Measurements from ENCODE around the gene EOMES. TPM values are rescaled to one million over a fixed set of nuclear protein-coding genes. Genes with fewer than 3 reads are reported as not detected.

EOMES gene
- polyA plus RNA-seq, 1 donor (not counting 4 experiments of a cell fraction or from before 2014, with no cell fraction given), result 1.6 TPM

GRCh38 chr3:27720899-27721716 lies 1.0 kb downstream of the EOMES start:
- peaks cover 19% of the 10 kb centered on the region for H3K4me1 ChIP-seq (ENCODE audit: control insufficient read depth, extremely low read depth, insufficient read depth, low read length)
- FAIRE-seq (no peak), DNase-seq (ENCODE audit: low read depth, low spot score) (no peak)
- no peaks in the 10 kb centered on the region for H3K79me2 ChIP-seq (ENCODE audit: control insufficient read depth, insufficient read depth, low read length)
- TF ChIP-seq CTCF (optimal IDR thresholded peaks at IDR 0.05 in 1 of 3, IDR thresholded peaks at IDR 0.05 in 1 of 3, conservative IDR thresholded peaks at IDR 0.05 in 1 of 3; ENCODE audit: extremely low read depth in 1 of 3, insufficient read depth in 2 of 3, low read length in 3 of 3) (peak in 1 of 3 experiments; percentile 75), EZH2 (IDR thresholded peaks at IDR 0.05; ENCODE audit: low read length) (no peak)
- H3K27ac ChIP-seq (ENCODE audit: control insufficient read depth, insufficient read depth, low read length), result no peak overlapping the region
- no peaks in the 10 kb centered on the region for H4K20me1 ChIP-seq (ENCODE audit: control insufficient read depth, extremely low read depth, insufficient read depth, low read length)
- H3K9ac ChIP-seq (ENCODE audit: control insufficient read depth, extremely low read depth, insufficient read depth, low read length), result peak overlapping the region; percentile 7
- H2AFZ ChIP-seq (ENCODE audit: control insufficient read depth, low read length), result peak overlapping the region; percentile 94
- H3K27me3 ChIP-seq (ENCODE audit: control insufficient read depth, extremely low read depth, insufficient read depth, low read length), result peaks cover 39% of the 10 kb centered on the region
- dilution Hi-C loops (cut with MboI; ENCODE audit: extremely low pct_ligation_motif_present, low sequenced_read_pairs), result no loop called here
- H3K9me3 ChIP-seq (ENCODE audit: control insufficient read depth, low read depth, low read length), result no peaks in the 10 kb centered on the region
- H3K9me1 ChIP-seq (ENCODE audit: control insufficient read depth, extremely low read depth, insufficient read depth, low read length), result no peaks in the 10 kb centered on the region
- H3K4me2 ChIP-seq (ENCODE audit: control insufficient read depth, extremely low read depth, insufficient read depth, low read depth, low read length), result peak overlapping the region; percentile 95
- H3K36me3 ChIP-seq (ENCODE audit: control insufficient read depth in 2 of 2, extremely low read depth in 1 of 2, insufficient read depth in 2 of 2, low read length in 2 of 2), result no peaks in the 10 kb centered on the region
- H3K4me3 ChIP-seq (ENCODE audit: control insufficient read depth in 2 of 3, extremely low read depth in 1 of 3, insufficient read depth in 2 of 3, low read depth in 1 of 3, low read length in 3 of 3), result peak overlapping the region; percentile 52 to 74 (median 73)

GRCh38 chr3:27719314-27720003 lies 2.7 kb downstream of the EOMES start:
- Histone ChIP-seq H2AFZ (ENCODE audit: control insufficient read depth, low read length) (no peak overlapping the region), H3K36me3 (ENCODE audit: control insufficient read depth in 2 of 2, extremely low read depth in 1 of 2, insufficient read depth in 2 of 2, low read length in 2 of 2) (no peaks in the 10 kb centered on the region), H3K4me2 (ENCODE audit: control insufficient read depth, extremely low read depth, insufficient read depth, low read depth, low read length) (no peak overlapping the region), H3K4me3 (ENCODE audit: control insufficient read depth in 2 of 3, extremely low read depth in 1 of 3, insufficient read depth in 2 of 3, low read depth in 1 of 3, low read length in 3 of 3) (no peak overlapping the region), H4K20me1 (ENCODE audit: control insufficient read depth, extremely low read depth, insufficient read depth, low read length) (no peaks in the 10 kb centered on the region), H3K9me1 (ENCODE audit: control insufficient read depth, extremely low read depth, insufficient read depth, low read length) (no peaks in the 10 kb centered on the region), H3K4me1 (ENCODE audit: control insufficient read depth, extremely low read depth, insufficient read depth, low read length) (peaks cover 27% of the 10 kb centered on the region), H3K9me3 (ENCODE audit: control insufficient read depth, low read depth, low read length) (no peaks in the 10 kb centered on the region), H3K27me3 (ENCODE audit: control insufficient read depth, extremely low read depth, insufficient read depth, low read length) (peaks cover 32% of the 10 kb centered on the region), H3K9ac (ENCODE audit: control insufficient read depth, extremely low read depth, insufficient read depth, low read length) (no peak overlapping the region), H3K27ac (ENCODE audit: control insufficient read depth, insufficient read depth, low read length) (no peak overlapping the region), H3K79me2 (ENCODE audit: control insufficient read depth, insufficient read depth, low read length) (no peaks in the 10 kb centered on the region)
- dilution Hi-C loops (cut with MboI; ENCODE audit: extremely low pct_ligation_motif_present, low sequenced_read_pairs), result no loop called here
- FAIRE-seq (no peak), DNase-seq (ENCODE audit: low read depth, low spot score) (no peak)
- TF ChIP-seq EZH2 (IDR thresholded peaks at IDR 0.05; ENCODE audit: low read length), result no peak
- no peak for TF ChIP-seq CTCF (optimal IDR thresholded peaks at IDR 0.05 in 1 of 3, IDR thresholded peaks at IDR 0.05 in 1 of 3, conservative IDR thresholded peaks at IDR 0.05 in 1 of 3; ENCODE audit: extremely low read depth in 1 of 3, insufficient read depth in 2 of 3, low read length in 3 of 3)

Data from keratinocyte (primary cell).